Coronary artery (tissue), 2 donors: Measurements from ENCODE around the gene AEN.

Experiments used
- DNase-seq: peaks from one replicate; pipeline ENCODE4 v3.0.0-alpha.2; 2017; ENCODE audit warnings: low spot score
- H3K27ac ChIP-seq, 2 donors: fragments of 200-600 bp; sonication (generic); one replicate each; pipeline ENCODE4 v1.5.1; 2016 to 2019
- H3K4me3 ChIP-seq: fragments of 200-600 bp; sonication (generic); 2 replicates; pipeline ENCODE4 v1.5.1; 2016; ENCODE audit warnings: mild to moderate bottlenecking, moderate library complexity
- CTCF ChIP-seq: fragments of 200-600 bp; sonication (generic); IDR thresholded peaks from one replicate; pipeline ENCODE4 v1.5.1; 2019; ENCODE audit warnings: antibody characterized with exemption

Gene AEN

GRCh38 chr15:88606070-88606794 lies 14.9 kb upstream of the AEN start:
- no peak for DNase-seq
- Histone ChIP-seq H3K27ac (no peak overlapping the region), H3K4me3 (peak overlapping the region; percentile 17)
- no peak for TF ChIP-seq CTCF

GRCh38 chr15:88607951-88608350 lies 13.2 kb upstream of the AEN start:
- Histone ChIP-seq H3K27ac (no peak overlapping the region), H3K4me3 (no peak overlapping the region)
- no peak for DNase-seq
- no peak for TF ChIP-seq CTCF

GRCh38 chr15:88608607-88609181 lies 12.4 kb upstream of the AEN start:
- no peak overlapping the region for H3K4me3 ChIP-seq
- H3K27ac ChIP-seq, result no peak overlapping the region
- no peak for DNase-seq
- no peak for TF ChIP-seq CTCF

GRCh38 chr15:88609344-88610090 lies 11.6 kb upstream of the AEN start:
- Histone ChIP-seq H3K4me3 (no peak overlapping the region), H3K27ac (no peak overlapping the region)
- no peak for TF ChIP-seq CTCF
- DNase-seq, result no peak

- Histone ChIP-seq H3K27ac (no peak overlapping the region), H3K4me3 (no peak overlapping the region)
- no peak for DNase-seq
- no peak for TF ChIP-seq CTCF
Observed at GRCh38 chr15:88610701-88611231, 10.4 kb upstream of the AEN start.

- no peak overlapping the region for H3K4me3 ChIP-seq
- TF ChIP-seq CTCF, result no peak
- no peak for DNase-seq
Observed at GRCh38 chr15:88612186-88612796, 8.8 kb upstream of the AEN start.

More at GRCh38 chr15:88612186-88612796, 8.8 kb upstream of the AEN start:
- H3K27ac ChIP-seq, result no peak overlapping the region
